GM12872 (cell line): ENCODE measurements around the gene RPS5.

ENCODE experiments used
- TF ChIP-seq, protein P1 (sequence below): IDR thresholded peaks from 3 replicates; pipeline ENCODE4 v1.5.1; 2011; ENCODE audit warnings: low read depth, mild to moderate bottlenecking, low read length, moderate library complexity; ENCODE audit not compliant: insufficient read depth

The RPS5 gene

DNA sequence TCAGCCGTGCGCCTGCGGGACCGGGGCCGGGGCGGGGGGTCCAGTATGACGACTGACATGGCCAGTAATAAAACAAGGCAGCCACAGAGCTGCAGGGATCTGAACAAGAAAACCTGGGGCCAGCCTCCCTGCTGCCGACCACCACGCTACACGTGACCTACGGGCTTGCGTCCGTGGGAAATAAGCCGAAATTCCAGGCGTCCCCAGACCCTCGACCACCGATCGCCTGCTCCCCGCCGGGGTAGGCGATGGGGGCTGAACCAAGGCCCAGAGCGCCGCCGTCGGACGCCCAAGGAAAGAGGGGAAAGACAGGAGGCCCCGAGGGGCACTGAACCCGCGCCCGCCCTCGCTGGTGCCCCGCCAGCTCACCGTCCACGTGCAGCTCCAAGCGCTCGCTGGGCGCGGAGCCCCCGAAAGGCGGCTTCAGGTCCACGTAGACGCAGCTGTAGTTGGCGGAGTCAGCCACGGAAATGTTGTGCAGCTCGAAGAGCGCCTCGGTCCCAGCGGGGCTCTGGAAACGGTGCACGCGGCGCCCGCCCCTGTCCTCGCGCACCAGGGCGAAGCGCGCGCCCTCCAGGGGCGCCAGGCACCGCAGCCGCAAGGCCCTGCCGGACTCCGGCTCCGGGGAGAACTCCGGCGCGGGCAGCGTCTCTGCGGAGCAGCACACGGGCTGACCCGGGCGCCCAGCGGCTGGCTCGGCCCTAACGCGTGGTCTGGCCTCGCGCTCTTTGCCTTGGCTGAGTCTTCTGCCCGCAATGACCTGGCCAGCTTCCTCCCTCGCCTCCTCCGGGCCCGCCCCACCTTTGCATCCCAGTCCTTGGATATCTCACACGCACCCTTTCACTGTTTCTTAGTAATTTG, 36.8 kb upstream of the RPS5 start:
- TF ChIP-seq, protein P1, sequence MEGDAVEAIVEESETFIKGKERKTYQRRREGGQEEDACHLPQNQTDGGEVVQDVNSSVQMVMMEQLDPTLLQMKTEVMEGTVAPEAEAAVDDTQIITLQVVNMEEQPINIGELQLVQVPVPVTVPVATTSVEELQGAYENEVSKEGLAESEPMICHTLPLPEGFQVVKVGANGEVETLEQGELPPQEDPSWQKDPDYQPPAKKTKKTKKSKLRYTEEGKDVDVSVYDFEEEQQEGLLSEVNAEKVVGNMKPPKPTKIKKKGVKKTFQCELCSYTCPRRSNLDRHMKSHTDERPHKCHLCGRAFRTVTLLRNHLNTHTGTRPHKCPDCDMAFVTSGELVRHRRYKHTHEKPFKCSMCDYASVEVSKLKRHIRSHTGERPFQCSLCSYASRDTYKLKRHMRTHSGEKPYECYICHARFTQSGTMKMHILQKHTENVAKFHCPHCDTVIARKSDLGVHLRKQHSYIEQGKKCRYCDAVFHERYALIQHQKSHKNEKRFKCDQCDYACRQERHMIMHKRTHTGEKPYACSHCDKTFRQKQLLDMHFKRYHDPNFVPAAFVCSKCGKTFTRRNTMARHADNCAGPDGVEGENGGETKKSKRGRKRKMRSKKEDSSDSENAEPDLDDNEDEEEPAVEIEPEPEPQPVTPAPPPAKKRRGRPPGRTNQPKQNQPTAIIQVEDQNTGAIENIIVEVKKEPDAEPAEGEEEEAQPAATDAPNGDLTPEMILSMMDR, result no peak

DNA sequence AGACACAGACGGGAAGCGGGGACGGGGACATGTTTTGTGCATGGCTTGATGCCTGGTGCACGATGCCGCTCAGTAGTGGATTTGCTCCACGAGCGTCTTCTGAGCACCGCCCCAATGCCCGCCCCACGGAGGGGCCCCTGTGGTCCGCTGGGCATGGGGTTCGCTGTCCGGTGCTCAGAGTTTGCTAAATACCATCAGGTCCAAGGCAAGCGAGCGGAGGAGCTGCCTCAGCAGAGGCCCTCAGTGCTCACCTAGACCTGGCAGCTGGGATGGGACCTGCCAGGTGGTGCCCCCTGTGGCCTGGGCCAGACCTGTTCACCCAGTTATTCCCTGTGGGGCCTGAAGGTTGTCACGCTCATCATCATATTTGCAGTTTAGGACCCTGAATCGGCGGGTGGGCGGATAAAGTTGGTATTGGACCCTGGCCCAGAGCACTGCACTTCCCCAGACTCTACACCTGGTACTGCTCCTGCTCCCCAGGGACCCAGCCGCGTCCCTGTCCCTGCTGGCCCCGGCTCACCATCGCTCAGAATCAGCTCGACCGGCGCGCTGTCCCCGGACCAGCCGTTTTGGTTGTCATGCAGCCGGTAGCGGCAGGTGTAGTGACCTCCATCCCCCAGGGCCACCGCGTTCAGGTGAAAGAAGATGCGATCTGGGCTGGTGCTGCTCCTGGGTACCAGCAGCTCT, 36.1 kb upstream of the RPS5 start:
- TF ChIP-seq, protein P1, result no peak

DNA sequence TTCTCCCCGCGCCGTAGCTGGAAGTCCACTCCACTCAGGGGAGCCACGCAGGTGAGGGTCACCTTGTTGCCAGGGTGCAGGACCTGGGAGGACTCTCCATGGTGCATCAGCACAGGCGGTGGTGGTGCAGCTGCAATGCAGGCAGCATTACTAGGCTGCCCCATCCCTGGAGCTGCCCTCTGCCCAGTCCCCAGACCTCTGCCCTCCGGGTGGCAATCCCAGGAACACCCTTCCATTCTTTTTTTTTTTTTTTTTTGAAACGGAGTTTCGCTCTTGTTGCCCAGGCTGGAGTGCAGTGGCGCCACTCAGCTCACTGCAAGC, 35.6 kb upstream of the RPS5 start:
- TF ChIP-seq, protein P1, result no peak

DNA sequence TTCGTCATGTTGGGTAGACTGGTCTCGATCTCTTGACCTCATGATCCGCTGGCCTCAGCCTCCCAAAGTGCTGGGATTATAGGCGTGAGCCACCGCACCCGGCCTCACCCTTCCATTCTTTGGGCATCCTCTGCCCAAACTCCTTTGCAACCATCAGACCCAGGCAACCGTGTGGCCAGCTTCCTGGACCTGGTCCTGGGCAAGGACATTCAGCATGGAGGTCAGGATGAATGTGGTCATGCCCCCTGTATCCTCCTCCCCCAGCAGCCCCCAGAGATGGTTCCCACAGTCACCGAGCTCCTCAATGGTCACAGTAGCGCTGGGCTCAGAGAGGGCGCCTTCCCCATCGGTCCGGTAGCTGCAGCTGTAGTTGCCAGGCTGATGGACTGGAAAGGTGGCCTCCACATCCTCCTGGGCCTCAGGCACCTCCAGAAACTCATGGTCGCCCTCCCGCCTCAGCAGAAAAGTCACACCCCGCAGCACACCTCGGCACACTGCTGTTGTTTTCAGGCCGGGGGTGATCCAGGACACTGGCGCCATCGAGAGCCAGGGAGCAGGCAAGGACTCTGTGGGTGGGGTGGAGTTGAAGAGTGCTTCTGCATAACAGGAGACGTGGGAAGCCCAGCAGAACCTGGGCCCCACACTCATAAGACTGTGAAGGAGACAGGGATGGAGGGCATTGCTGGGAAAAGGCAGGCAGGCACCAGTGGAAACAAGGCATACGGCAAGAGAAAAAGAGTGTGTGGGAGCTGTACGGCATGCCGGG, 34.9 kb upstream of the RPS5 start:
- TF ChIP-seq, protein P1, result no peak

DNA sequence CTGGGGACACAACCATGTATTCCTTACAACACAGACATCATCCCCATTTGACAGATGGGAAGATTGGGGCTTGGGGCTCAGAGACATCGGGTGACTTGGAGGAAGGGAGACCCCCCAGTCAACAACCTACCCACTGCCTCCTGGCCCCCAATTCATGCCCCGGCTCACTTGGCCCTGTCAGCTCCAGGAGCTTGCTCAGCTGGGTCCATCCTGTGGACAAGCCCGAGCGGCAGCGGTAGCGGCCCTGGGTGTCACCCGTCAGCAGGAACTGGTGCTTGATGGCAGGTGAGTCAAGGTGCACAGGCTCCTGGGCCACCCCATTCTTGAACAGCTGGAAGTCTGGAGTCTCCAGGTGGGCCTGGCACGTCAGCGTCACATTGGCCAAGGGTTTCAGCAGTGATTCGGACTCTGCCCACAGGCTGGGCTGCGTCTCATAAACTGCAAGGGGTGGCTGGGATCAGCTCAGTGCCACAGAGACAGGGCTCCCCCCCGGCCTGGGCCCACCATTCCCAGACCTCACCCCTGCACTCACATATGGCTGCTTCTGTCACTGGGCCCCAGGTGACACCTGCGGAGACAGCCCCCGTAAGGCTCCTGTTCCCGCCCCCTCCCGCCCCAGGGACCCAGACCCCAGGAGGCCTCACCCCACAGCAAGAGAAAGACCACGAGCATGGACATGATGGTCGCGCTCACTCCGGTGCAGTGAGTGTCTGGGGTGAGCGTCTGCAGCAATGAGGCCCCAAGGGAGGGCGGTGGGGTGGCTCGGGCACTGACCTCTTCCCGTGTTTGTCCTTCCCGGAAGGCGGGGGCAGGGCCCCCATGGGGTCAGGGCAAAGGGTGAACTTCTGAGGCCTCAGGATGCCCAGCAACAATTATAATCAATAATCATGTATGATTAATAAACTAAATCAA, 34.1 kb upstream of the RPS5 start, which contains the start of gene A1BG:
A1BG (minus strand) TSS at position 733 of the 912 bp plus-strand sequence; CDS start at position 678, 55 bp downstream.
- TF ChIP-seq, protein P1, result no peak

DNA sequence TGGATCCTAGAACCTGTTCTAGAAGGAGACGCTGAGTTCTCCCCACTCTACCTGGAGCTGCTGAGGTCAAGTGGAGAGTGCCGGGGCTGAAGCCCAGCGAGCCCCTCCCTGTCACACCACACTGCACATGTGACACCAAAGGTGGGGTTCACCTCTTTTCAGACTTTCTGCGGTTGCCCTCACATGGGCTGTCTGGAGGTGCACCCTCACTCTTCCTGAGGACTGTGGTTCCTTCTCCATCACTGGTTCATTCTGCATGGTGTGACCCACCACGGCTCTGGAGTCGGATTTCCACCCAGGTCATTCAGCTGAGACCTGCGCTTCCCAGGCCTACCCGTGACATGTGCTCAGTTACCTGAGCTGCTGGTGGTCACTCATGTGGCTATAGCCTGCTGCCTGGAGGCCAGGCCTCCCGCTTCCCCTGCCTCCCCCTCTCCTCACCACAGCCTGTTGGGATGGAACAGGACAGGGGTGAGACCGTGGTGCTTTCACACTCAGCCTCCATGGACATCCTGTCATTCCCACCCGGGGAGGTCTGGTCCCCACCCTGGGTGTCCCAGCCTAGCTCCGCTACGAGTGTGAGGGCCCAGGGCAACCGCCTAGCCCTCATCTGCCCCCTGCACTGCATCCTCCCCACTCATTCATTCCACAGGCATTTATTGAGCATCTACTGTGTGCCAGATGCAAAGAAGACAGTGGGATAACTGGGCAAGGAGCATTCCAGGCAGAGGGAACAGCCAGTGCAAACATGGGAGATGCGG, 33.2 kb upstream of the RPS5 start:
- TF ChIP-seq, protein P1, result no peak
